ENCODE measurements around the gene TRIM72.

Gene TRIM72

DNA sequence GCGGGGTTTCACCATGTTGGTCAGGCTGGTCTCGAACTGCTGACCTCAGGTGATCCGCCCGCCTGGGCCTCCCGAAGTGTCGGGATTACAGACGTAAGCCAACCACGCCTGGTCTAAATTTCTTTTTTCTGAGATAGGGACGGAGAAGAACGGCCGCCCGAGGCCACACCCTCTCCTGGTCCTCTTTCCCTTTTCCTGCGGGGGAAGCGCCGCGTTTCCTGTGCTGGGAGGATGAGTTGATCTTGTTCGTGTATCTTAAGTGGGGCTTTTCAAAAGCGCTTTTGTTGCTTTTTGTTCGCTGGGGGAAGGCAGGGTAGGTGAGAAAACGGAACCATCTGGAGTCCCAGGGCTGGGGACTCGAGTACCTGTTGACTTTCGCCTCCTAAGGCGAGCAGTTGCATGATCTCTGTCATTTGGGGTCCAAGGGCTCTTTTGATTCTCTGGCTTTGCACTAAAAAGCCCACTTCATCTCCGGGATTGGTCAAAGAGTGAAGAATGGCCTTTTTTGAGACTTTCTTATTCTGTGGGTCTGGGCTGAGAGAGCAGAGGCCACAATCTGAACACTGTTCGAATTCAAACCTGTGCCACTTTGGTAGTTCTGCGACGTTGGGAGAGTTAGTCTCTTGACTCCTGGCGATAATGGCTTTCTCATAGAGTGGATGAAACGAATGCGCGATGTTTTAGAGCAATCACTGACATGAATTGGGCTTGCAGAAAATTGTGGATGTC, 32.7 kb upstream of the TRIM72 start:
- TF ChIP-seq, protein P1, sequence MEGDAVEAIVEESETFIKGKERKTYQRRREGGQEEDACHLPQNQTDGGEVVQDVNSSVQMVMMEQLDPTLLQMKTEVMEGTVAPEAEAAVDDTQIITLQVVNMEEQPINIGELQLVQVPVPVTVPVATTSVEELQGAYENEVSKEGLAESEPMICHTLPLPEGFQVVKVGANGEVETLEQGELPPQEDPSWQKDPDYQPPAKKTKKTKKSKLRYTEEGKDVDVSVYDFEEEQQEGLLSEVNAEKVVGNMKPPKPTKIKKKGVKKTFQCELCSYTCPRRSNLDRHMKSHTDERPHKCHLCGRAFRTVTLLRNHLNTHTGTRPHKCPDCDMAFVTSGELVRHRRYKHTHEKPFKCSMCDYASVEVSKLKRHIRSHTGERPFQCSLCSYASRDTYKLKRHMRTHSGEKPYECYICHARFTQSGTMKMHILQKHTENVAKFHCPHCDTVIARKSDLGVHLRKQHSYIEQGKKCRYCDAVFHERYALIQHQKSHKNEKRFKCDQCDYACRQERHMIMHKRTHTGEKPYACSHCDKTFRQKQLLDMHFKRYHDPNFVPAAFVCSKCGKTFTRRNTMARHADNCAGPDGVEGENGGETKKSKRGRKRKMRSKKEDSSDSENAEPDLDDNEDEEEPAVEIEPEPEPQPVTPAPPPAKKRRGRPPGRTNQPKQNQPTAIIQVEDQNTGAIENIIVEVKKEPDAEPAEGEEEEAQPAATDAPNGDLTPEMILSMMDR (conservative IDR thresholded peaks at IDR 0.05), result no peak
- peak overlapping the region; percentile 83 for H3K27ac ChIP-seq

GRCh38 chr16:31182391-31182790, 31.5 kb upstream of the TRIM72 start:
- TF ChIP-seq, protein P1 (conservative IDR thresholded peaks at IDR 0.05), result no peak
- H3K27ac ChIP-seq, result peak overlapping the region; percentile 83; the same call in 1 of the 2 replicates

- TF ChIP-seq, protein P1 (conservative IDR thresholded peaks at IDR 0.05), result no peak
Measured at GRCh38 chr16:31183432-31184428, 30.2 kb upstream of the TRIM72 start.

GRCh38 chr16:31184888-31185287, 29.0 kb upstream of the TRIM72 start:
- TF ChIP-seq, protein P1 (conservative IDR thresholded peaks at IDR 0.05), result no peak
- no peak overlapping the region for H3K27ac ChIP-seq

More at GRCh38 chr16:31183432-31184428, 30.2 kb upstream of the TRIM72 start:
- no peak overlapping the region for H3K27ac ChIP-seq

DNA sequence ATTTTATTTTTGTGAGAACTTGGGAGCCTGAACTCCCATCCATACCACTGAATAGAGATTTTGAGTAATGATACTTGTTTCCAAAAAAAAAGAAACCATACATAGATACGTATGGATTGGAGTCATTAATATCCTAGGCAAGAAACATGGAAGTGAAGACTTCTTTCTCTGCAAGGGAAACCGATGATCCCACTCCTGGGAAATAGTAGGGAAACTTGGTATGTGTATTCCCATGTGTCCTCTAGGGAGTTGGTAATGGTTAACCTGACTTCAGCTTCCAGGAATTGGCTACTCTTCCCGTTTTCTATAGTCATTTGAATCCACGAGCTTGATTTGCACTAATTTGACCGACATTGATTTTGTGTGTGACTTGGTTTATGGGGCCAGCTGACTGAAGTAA, 28.6 kb upstream of the TRIM72 start:
- TF ChIP-seq, protein P1 (conservative IDR thresholded peaks at IDR 0.05), result no peak
- no peak overlapping the region for H3K27ac ChIP-seq

DNA sequence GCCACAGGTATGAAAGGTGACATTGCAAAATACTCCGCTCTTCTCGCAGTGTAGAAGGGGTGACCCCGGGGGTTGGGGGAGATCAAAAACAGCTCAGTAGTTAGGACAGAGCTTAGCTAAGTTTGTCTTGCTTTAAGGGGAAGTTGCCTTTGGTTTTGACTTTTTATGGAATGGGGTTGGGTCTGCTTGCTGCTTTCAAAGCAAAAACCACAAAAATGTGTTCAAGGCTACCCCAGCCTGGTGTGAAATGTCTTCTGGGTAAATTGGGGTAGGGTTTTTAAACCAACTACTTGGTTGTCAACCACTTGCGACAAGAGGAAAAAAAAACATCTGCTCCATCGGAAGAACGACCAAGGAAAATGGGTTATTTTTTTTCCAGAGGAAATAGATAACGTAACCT, 27.7 kb upstream of the TRIM72 start:
- no peak overlapping the region for H3K27ac ChIP-seq
- TF ChIP-seq, protein P1 (conservative IDR thresholded peaks at IDR 0.05), result no peak

Measured in VCaP (cell line).